Transverse colon (tissue), 1 donor: Measurements from ENCODE around the gene SEC61A1.

Experiments used
- EP300 ChIP-seq: sonication (generic); formaldehyde crosslinking; IDR thresholded peaks from one replicate; pipeline ENCODE4 v1.6.1; 2017; ENCODE audit warnings: antibody characterized with exemption, low read depth
- POLR2A ChIP-seq: fragments of 450-650 bp; IDR thresholded peaks from one replicate; pipeline ENCODE4 v1.6.1; 2016; ENCODE audit warnings: antibody characterized with exemption, mild to moderate bottlenecking, moderate library complexity

- no peak for TF ChIP-seq POLR2A
- TF ChIP-seq EP300, result no peak
Observed at GRCh38 chr3:128074851-128075521, 22.7 kb downstream of the SEC61A1 start.
